RWPE2 (cell line): ENCODE results near the gene MICALL2.

Experiments used
- ATAC-seq: fragments of 200-7000 bp; cut with Tn5 transposase; 3 replicates; pipeline ENCODE4 v1.9.1; 2021; ENCODE audit warnings: low read depth
- DNase-seq: peaks from one replicate; pipeline ENCODE4 v3.0.0-alpha.2; 2020; ENCODE audit warnings: low spot score
- H3K27ac ChIP-seq: fragments of 450-650 bp; 2 replicates; pipeline ENCODE4 v1.5.1; 2017; ENCODE audit warnings: mild to moderate bottlenecking; ENCODE audit not compliant: poor library complexity, severe bottlenecking
- H3K27me3 ChIP-seq: fragments of 250-450 bp; sonication (Bioruptor Pico); 2 replicates; pipeline ENCODE4 v1.5.1; 2021; ENCODE audit warnings: mild to moderate bottlenecking, moderate library complexity; ENCODE audit not compliant: insufficient read depth, poor library complexity, severe bottlenecking
- H3K36me3 ChIP-seq: fragments of 250-450 bp; sonication (Bioruptor Pico); 2 replicates; pipeline ENCODE4 v1.5.1; 2020; ENCODE audit warnings: low read depth, mild to moderate bottlenecking, moderate library complexity
- H3K4me1 ChIP-seq: fragments of 250-450 bp; sonication (Bioruptor Pico); 2 replicates; pipeline ENCODE4 v1.5.1; 2021; ENCODE audit warnings: mild to moderate bottlenecking, moderate library complexity; ENCODE audit not compliant: insufficient read depth, poor library complexity, severe bottlenecking
- H3K4me3 ChIP-seq: fragments of 250-450 bp; sonication (Bioruptor Pico); 2 replicates; pipeline ENCODE4 v1.5.1; 2021; ENCODE audit warnings: mild to moderate bottlenecking, moderate library complexity; ENCODE audit not compliant: severe bottlenecking
- H3K9me3 ChIP-seq: fragments of 250-450 bp; sonication (Bioruptor Pico); 2 replicates; pipeline ENCODE4 v1.5.1; 2021; ENCODE audit warnings: mild to moderate bottlenecking, moderate library complexity; ENCODE audit not compliant: severe bottlenecking
- TF ChIP-seq, protein P1 (sequence below): fragments of 450-650 bp; IDR thresholded peaks from one replicate; pipeline ENCODE4 v1.5.1; 2017; ENCODE audit warnings: mild to moderate bottlenecking, moderate library complexity; ENCODE audit not compliant: poor library complexity, severe bottlenecking

Gene MICALL2

DNA sequence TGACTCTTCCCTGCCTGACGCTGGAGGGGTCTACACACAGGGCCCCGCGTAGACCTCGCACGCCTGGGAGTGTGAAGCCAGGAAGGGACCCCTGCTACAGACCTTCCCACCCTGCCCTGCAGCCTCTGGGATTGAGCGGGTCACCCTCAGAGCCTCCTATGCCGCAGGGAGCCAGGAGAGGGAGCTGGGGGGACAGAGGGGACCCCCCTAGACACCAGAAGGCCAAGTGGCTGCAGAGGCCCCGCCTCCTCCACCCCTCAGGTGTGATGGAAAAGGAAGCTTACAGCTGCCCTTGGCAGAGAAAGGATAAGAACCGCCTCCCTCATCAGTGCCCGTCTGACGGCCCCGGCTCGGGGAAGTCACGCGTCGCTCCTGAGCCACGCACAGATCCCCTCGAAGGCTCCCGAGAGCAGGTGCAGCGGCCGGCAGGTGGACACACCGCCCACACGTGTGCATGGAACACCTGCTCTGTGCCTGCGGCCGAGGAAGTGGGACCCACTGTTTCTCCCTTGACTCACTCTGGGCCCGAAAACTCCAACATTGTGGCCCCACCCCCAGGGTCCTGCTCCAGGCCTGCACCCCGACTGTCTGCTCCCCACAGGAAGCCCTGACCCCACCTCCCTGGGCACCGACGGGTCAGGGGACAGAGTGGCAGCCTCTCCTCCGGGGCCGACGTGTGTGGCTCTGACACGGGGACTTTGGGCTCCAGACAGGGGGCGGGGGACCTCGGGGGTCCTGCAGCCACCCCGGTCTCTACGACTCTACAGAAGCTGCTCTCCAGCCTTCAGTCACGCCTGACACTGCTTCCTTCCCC is 73.3 kb downstream of the MICALL2 start:
- Histone ChIP-seq H3K36me3 (no peaks in the 10 kb centered on the region), H3K27me3 (peaks cover 59% of the 10 kb centered on the region), H3K4me1 (no peaks in the 10 kb centered on the region), H3K9me3 (no peaks in the 10 kb centered on the region), H3K27ac (no peak overlapping the region), H3K4me3 (no peak overlapping the region)
- DNase-seq (no peak), ATAC-seq (peak; percentile 13; the same call in 2 of the 3 replicates)
- TF ChIP-seq, protein P1, sequence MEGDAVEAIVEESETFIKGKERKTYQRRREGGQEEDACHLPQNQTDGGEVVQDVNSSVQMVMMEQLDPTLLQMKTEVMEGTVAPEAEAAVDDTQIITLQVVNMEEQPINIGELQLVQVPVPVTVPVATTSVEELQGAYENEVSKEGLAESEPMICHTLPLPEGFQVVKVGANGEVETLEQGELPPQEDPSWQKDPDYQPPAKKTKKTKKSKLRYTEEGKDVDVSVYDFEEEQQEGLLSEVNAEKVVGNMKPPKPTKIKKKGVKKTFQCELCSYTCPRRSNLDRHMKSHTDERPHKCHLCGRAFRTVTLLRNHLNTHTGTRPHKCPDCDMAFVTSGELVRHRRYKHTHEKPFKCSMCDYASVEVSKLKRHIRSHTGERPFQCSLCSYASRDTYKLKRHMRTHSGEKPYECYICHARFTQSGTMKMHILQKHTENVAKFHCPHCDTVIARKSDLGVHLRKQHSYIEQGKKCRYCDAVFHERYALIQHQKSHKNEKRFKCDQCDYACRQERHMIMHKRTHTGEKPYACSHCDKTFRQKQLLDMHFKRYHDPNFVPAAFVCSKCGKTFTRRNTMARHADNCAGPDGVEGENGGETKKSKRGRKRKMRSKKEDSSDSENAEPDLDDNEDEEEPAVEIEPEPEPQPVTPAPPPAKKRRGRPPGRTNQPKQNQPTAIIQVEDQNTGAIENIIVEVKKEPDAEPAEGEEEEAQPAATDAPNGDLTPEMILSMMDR, result no peak

DNA sequence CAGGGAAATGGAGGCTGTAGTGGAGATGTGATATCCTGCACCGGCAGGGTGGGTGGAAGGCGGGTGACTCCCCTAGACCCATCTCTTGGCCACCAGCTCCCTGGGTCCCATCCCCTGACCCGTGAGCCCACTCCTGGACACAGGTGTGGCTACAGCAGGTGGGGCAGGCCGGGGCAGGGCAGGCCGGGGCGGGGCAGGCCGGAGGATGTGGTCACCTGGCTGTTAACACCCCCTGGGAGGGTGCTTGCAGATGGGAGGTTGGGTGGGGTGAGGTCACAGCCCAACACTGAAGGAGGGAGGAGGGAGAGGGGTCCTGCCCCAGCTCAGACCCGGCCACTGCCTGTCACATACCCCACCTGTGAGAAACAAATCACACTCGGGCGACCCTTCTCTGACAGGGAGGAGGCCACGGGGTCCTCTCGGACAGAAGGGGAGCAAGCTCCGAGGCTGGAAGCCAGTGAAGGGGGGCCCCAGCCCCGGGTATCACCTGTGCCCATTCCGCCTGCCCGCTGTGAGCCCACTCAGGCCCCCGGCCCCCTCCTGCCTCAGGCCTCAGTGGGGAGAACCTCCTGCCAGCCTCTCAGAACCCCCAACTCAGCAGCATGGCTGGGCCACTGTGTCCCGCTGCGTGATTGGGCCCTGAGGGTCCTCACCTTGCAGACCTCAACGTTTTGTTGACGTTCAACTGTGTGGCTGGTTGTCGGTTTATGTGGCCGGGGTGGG is 74.0 kb downstream of the MICALL2 start:
- DNase-seq, result no peak
- no peaks in the 10 kb centered on the region for H3K36me3 ChIP-seq
- H3K27ac ChIP-seq, result no peak overlapping the region
- H3K27me3 ChIP-seq, result peaks cover 58% of the 10 kb centered on the region
- no peak overlapping the region for H3K4me3 ChIP-seq
- TF ChIP-seq, protein P1, result no peak
- no peaks in the 10 kb centered on the region for H3K9me3 ChIP-seq
- H3K4me1 ChIP-seq, result no peaks in the 10 kb centered on the region
- ATAC-seq, result no peak; the same call in 2 of the 3 replicates
